HL-60/S4 treated with phorbol 12-myristate 13-acetate at 8.2 ng/mL for 4 days and 3 days (cell line): ENCODE data around the gene CACNA2D4.

Experiments used
- in situ Hi-C: fragments of 300-500 bp; cut with MboI; formaldehyde crosslinking; loops from 2 replicates; pipeline ENCODE4 v1.15.0; 2022; ENCODE audit warnings: low sequenced_read_pairs

Gene CACNA2D4

DNA sequence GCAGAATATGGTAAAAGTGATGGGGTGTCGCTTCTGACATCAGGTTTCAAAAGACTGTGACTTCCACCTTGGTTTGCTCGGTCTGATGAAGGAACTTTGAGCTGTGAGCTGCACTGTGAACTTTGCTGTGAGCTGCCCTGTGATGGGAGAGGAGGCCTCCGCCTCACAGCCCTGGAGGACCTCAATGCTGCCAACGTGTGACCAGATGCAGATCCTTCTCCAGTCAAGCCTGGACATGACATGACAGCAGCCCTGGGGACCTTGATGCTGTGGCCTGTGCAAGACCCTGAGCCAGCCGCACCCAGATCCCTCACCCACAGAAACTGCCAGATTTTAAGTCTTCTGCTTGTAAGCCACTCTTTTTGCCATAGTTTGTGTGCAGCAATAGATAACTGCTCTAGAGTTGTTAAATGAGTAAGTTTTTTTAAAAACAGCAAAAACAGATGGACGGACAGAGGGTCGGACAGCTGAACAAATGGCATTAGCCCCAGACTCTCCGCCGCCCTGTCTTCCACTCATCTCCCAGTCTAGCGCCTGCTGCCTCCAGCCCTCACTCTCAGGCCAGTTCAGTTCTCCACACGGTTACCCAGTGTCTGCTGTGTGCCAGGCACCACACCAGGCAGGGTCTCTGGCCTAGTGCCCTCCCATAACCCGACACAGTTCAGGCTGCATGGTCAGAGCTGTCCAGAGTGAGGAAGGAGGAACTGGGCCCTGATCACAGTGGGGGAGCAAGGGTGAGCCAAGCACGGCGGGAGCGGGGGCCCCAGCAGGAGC, 111.2 kb downstream of the CACNA2D4 start:
- in situ Hi-C loops = loop anchor here (5.0 kb wide), 1 partner anchor 115 kb away; no protein-coding TSS in a partner anchor

DNA sequence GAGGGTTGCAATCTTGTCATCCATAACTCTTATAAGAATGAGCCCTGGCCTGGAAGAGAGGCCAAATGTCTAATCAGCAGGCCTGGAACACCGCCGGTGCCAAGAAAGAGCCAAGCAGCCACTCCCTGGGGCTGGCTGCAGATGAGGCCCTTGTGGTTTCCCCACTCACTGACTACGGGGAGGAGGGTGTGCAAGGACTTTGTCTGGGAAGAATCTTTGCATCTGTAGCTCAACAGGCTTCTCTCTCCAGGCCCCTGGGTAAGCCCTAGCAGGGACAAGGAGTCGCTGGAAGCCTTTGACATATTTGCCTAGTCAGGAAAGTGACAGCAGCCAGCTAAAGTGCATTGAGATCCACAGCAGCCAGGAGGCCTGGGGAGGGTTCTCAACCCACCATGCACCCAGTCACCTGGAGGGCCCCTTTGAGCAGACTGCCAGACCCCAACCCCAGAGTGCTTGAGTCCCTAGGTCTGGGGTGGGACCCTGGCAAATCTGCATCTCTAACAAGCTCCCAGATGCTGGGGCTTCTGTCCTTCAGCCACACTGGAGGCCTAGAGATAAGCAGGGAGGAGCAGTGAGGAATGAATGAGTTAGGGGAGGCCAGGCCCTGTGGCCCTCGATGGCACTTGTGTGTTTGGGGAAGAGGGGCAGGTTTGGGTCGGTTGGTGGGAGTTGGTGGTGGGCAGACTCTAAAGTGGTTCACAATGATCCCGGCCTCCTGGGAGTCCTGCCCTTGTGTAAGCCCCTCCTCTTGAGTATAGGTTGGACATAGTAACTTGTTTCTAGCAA, 112.0 kb downstream of the CACNA2D4 start:
- in situ Hi-C loops = loop anchor here (5.0 kb wide), 1 partner anchor 116 kb away; no protein-coding TSS in a partner anchor

GRCh38 chr12:1805441-1806081, 112.9 kb downstream of the CACNA2D4 start:
- in situ Hi-C loops = loop anchor here (5.0 kb wide), 1 partner anchor 117 kb away; no protein-coding TSS in a partner anchor

DNA sequence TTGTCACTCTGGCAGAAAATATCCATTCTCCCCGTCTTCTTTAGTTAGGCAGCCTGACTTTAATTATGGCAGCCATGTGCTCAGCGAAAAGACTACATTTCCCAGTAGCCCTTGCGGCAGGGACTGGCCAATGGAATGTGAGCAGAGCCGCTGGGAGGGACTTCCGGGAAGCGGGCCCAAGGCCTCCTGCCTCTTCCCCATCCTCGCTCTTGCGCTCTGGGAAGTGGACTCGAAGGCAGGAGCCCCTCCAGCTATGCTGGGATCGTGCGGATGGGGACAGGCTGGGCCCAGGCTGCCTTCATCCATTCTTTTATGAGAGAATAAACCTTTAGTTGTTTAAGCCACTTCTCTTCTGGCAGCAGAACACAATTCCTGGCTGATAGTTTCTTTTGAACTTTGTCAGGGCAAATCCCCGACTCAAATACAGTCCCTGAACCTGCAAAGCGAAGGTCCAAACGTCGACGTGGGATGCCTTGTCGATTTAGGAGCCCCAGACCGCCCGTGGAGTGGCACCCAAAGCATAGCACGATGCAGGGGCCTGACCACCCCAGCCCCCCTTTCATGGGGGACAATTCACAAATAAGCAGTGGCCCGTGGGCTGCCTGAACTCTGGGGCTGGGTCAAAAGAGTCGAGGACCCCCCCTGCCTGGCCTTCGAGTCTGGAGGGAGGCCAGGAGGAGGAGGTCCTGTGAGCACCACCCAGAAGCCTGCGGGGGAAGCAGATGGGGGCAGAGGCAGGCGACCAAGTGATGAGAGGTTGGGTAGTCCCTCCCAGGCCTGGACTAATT, 113.7 kb downstream of the CACNA2D4 start:
- in situ Hi-C loops = loop anchor here (5.0 kb wide), 1 partner anchor 118 kb away; no protein-coding TSS in a partner anchor

DNA sequence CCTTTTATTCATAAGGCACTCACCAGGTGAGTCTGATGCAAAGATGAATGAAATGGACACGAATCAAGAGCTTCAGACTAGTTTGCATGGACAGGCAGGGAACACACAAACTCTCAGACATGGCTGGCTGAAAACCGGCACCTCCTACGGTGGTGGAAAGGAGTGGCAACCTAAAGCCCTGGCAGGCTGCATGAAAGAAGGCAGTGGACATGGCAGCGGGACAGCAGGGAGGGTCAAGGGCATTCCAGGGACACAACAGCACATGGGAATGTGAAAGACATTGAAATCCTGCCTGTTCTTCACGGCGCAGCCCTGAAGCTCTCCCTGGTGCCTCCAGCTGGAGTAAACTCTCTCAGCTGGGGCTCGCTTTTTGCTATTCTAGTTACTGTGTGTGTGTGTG, 114.7 kb downstream of the CACNA2D4 start:
- in situ Hi-C loops = no loop called here

DNA sequence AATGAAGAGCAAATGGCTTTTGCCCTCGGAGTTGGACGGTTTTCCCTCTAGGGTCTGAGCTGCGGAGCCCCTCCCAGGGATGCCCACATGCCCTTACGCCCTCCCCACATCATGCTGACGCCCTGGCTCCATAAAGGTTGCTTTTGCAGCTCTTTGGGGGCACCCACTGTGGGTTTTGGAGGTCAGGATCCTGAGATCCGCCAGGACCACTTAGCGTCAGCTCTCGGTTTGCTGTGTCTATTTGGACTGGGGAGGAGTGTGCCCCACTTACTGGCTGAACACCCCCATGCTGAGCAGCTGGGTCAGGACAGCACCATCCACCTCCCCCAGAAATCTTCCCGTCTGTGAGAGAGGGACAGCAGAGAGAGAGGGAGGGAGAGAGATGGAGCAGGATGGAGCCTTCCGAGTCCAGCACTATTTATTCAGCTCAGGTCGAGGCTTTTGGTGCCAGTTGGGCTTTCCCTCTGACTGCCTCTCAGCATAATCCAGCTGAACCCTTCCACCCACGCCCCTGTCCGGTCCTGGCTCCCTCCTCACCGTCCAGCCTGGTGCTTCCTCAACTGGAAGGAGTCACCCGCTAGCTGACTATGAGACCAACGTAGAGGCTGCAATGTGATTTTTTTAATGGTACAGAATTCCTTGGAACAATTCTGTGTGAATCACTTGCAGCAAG, 117.0 kb downstream of the CACNA2D4 start:
- in situ Hi-C loops = no loop called here

DNA sequence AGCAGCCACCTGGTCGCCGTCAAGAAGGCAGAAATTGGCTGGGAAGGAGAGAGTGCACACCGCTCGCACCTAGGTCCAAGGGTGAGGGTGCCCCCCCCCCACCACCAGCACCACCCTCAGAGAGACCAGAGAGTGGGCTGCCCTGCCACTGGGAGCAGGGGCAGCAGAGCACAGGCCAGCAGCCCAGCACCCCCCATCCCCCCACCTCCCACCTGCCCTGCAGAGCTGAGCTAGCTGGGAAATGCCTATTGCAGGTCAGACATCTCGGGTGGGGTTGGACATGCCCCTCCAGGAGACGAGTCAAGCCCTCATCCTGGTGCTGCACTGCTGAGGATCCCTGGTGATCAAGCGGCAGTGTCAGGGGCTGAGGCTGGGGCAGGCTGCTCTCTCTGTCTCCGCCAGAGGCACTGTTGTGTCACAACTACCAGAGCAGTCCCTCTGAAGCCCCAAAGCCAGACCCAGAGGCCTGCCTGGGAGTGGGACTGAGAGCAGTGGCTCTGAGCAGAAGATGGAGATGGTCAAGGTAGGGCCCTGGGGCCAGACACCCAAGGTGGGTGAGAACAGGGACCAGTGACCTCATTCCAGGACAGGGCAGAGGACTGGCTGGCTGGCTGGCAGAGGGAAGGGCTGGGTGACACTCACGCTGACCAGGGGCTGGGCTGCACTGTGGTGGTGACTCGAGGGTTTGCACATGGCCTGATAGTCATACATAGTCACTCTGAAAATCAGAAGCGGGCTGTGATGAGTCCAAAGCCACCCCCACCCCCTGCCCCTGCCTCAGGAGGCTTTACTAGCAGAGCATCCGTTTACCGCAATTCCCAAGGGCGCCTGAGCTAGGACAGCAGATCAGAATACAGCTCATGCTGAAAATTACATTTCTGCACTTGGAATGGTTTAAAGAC, 117.8 kb downstream of the CACNA2D4 start:
- in situ Hi-C loops = no loop called here

GRCh38 chr12:1799882-1800400, 118.5 kb downstream of the CACNA2D4 start:
- in situ Hi-C loops = no loop called here

DNA sequence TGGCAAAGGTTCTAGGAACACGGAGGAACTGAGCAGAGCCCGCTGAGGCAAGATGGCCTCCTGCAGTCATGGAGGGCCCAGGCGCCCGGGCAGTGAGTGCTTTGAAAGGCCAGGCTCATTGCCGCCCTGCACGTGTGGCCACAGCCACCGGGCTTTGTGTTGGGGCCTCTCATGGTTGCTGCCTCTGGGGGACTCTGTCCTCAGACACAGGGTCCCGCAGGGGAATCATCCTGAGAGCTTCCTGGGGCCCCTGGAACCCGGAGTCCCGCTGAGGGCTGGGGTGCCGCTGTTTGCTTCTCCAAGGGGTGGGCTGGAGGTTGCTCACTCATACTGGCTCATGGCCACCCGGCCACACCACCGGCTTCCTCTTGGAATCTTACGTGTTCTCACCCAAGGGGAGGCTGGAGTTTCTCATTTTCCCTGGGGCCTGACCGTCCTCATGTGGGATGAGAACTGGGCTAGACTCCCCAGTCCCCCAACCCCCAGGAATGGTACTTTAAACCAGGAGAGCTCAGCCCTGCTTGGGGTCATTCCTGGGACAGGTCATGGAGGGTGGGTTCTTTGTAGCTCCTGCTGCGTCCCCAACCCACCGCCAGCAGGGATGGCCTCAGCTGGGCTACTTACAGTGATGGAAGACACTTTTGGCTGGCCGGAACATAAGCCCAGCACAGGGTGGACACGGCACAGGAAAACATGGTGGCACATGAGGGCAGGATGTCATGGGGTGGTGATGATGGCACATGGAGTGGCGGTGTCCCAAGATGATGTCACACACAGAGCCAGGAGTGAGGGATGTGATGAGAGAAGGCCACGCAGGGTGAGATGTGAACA, 119.2 kb downstream of the CACNA2D4 start:
- in situ Hi-C loops = no loop called here

DNA sequence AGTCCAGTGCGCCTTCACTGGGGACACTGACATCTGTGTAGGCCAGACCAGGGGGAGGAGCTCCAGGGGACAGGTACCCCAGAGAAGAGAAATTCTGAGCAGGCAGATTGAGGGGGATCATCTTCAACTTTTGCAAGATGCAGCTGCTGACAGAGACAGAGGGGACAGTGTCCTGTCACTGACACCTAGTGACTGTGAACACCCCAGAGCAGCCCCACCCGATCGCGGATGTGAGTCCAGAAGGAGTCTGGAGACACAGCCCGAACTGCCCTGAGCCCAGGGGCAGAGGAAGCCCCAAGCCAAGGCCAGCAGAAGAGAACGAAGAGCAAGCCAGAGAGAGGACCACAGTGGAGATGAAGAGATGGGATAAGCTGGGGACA, 119.8 kb downstream of the CACNA2D4 start:
- in situ Hi-C loops = no loop called here

GRCh38 chr12:1797991-1798640, 120.3 kb downstream of the CACNA2D4 start:
- in situ Hi-C loops = no loop called here

- in situ Hi-C loops = no loop called here
Observed at GRCh38 chr12:1797011-1797901, 121.2 kb downstream of the CACNA2D4 start.

DNA sequence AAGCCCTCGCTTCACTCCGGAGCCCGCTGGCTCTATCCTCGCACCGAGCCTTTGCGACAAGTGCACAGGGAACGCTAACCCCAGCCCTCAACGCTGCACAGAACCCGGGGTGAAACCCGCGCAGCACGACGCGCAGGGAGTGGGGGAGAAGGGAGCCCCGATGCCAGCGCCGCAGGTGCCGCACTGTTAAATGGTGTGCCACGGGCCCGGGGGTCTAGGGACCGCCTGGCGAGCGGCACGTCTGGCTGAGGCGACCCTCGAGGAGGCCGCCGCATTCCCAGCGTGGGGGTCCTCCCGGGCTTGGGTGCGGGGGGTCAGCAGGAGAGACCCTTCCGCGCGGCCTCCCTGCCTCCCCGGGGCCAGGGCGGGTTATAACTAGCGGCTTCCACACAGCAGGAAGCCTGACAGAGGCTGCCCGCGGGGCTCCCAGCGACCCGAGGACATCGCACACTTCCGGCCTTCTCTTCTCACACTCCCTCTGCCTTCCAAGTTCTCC, 121.9 kb downstream of the CACNA2D4 start:
- in situ Hi-C loops = no loop called here

DNA sequence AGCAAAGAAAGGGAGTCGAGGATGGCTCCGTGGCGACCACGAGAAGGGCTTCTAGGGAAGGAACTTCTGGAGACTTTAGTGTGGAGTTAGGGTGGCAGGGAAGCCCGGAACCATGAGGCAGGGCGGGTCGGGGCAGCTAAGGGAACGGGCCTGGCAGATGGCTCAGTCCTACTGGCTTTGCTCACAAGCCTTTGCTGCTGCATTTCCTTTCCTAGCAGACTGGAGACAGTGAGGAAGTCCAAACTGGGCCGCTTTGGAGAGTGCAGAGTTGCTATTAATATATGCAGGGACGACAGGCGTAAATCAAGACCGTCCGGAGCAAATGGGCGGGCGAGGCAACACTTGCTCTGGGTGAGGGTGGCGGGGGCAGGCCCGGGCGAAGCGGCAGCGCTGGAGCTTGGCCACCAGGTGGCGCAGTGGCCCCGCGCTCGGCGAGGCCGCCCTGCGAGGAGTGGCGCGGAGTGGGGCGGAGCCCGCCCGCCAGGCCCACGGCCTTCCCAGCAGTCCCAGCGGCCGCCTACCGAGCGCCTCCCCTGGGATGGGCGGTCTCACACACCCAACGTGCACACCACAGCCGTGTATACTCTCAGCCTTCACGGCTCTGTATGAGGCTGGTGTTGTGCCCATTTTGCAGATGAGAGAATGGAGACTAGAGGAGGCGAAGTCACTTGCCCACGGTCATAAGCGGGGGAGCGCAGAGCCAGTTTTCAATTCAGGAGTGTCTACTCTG, 122.5 kb downstream of the CACNA2D4 start:
- in situ Hi-C loops = no loop called here

DNA sequence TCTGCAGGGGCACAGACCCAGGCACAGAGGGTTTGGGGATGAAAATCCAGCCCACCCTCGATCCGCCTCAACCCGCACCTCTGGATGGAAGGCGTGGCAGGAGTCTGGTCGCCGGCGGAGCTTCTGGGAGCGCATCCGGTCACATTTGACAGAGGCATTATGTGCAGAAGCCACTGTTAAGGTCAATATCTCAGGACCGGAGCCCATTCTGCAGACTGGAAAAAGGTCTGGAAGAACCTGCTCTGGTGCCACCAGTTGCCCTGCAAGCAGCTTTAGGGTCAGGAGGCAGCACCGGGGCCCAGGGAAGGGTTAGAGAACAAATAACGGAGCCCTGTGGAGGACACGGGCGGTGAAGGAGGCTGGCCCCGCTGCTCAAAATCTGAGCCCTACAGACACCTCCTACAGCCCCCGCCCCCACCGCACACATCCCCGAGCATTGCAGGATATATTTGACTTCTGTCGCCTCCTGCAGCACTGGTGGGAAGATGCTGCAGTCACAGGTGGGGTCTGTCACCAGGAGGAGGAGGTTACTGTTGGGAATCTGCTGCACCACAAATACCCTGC, 123.1 kb downstream of the CACNA2D4 start:
- in situ Hi-C loops = no loop called here
